Measurements from ENCODE around the gene GRAMD2A. TPM values are rescaled to one million over a fixed set of nuclear protein-coding genes. Genes with fewer than 3 reads are reported as not detected.

The GRAMD2A gene
- total RNA-seq, 1 experiment from 2014 or later, result 1.3 TPM

- Mint-ChIP-seq H3K27ac (no peak overlapping the region), H3K4me1 (no peaks in the 10 kb centered on the region), H3K9me3 (no peaks in the 10 kb centered on the region), H3K27me3 (ENCODE audit: low read depth) (no peaks in the 10 kb centered on the region), H3K4me3 (no peak overlapping the region), H3K36me3 (ENCODE audit: insufficient read depth in 1 of 3, low read depth in 3 of 3) (peaks cover 64 to 98% (median 98%) of the 10 kb centered on the region in 3 experiments)
- Histone ChIP-seq H3T11ph (ENCODE audit: low read length) (no peak overlapping the region), H3K23ac (ENCODE audit: insufficient read length, low read depth, low read length) (no peak overlapping the region), H2BK120ac (ENCODE audit: low read depth, low read length, poor library complexity, severe bottlenecking) (no peak overlapping the region), H3K27ac (ENCODE audit: insufficient read length, low read depth, low read length) (no peak overlapping the region), H3K9me3 (ENCODE audit: control insufficient read depth, low read depth, low read length) (no peaks in the 10 kb centered on the region), H3K9ac (ENCODE audit: extremely low read depth, insufficient read length, low read length) (no peak overlapping the region), H3K23me2 (ENCODE audit: insufficient read length, low read depth, low read length, poor library complexity, severe bottlenecking) (no peaks in the 10 kb centered on the region), H2AK5ac (ENCODE audit: insufficient read length, low read length) (no peak overlapping the region), H2BK15ac (ENCODE audit: low read depth, low read length) (no peak overlapping the region), H4K5ac (ENCODE audit: insufficient read length, low read depth, low read length) (no peak overlapping the region), H2AFZ (ENCODE audit: low read length) (no peak overlapping the region), H4K91ac (ENCODE audit: insufficient read length, low read depth, low read length) (no peak overlapping the region), H3K4me2 (ENCODE audit: insufficient read depth, insufficient read length, low read length) (no peak overlapping the region), H3K18ac (ENCODE audit: insufficient read length, low read depth, low read length) (no peak overlapping the region), H2BK20ac (ENCODE audit: low read depth, low read length, poor library complexity, severe bottlenecking) (no peak overlapping the region), H2BK5ac (ENCODE audit: insufficient read length, low read length) (no peak overlapping the region), H3K79me1 (ENCODE audit: insufficient read depth, low read depth, low read length, poor library complexity, severe bottlenecking) (no peaks in the 10 kb centered on the region), H3K4me1 (ENCODE audit: insufficient read depth, low read length) (no peaks in the 10 kb centered on the region), H2BK12ac (ENCODE audit: insufficient read length, low read depth, low read length) (no peak overlapping the region), H4K8ac (replicated peaks; ENCODE audit: insufficient read length, low read depth, low read length) (no peak overlapping the region), H3K79me2 (ENCODE audit: insufficient read depth, low read length) (no peaks in the 10 kb centered on the region), H3K27me3 (ENCODE audit: insufficient read depth, low read length) (no peaks in the 10 kb centered on the region), H3K56ac (ENCODE audit: insufficient read length, low read depth, low read length) (no peak overlapping the region), H4K20me1 (ENCODE audit: control insufficient read depth, insufficient read depth, insufficient read length) (no peaks in the 10 kb centered on the region), H3K14ac (ENCODE audit: insufficient read depth, low read length) (no peak overlapping the region), H3K4ac (ENCODE audit: low read depth, low read length) (no peak overlapping the region)
- no peak for DNase-seq
- no peak for TF ChIP-seq CTCF (conservative IDR thresholded peaks at IDR 0.05)
- no CpG with 5 or more reads among the region's 2 CpGs for WGBS (ENCODE audit: extremely low coverage, insufficient read length, low lambda C conversion rate)
Measured at GRCh38 chr15:72205273-72205672, 7.7 kb upstream of the GRAMD2A start.
